DMS53 (cell line): ENCODE results near the gene DIAPH3.
A peak's percentile ranks its signal among the peaks of the same experiment; 100 is the strongest.

Experiments
- DNase-seq: peaks from one replicate; lab custom pipeline; 2025; lab: John Stamatoyannopoulos, UW

The DIAPH3 gene

GRCh38 chr13:59963383-59963782 lies 200.3 kb downstream of the DIAPH3 start:
- DNase-seq, result peak; percentile 0

- DNase-seq, result no peak
Observed at GRCh38 chr13:59962343-59962742, 201.4 kb downstream of the DIAPH3 start.

GRCh38 chr13:59960683-59961082 lies 203.0 kb downstream of the DIAPH3 start:
- DNase-seq, result no peak

GRCh38 chr13:59957438-59957837 lies 206.3 kb downstream of the DIAPH3 start:
- DNase-seq, result no peak

GRCh38 chr13:59954601-59955000 lies 209.1 kb downstream of the DIAPH3 start:
- DNase-seq, result no peak

GRCh38 chr13:59951011-59951410 lies 212.7 kb downstream of the DIAPH3 start:
- no peak for DNase-seq

- DNase-seq, result peak; percentile 33
Observed at GRCh38 chr13:59950266-59950665, 213.5 kb downstream of the DIAPH3 start.

GRCh38 chr13:59948686-59949085 lies 215.0 kb downstream of the DIAPH3 start:
- no peak for DNase-seq

GRCh38 chr13:59946944-59947343 lies 216.8 kb downstream of the DIAPH3 start:
- DNase-seq, result no peak

- DNase-seq, result peak; percentile 49
Observed at GRCh38 chr13:59931621-59932020, 232.1 kb downstream of the DIAPH3 start.

- no peak for DNase-seq
Observed at GRCh38 chr13:59924256-59924655, 239.5 kb downstream of the DIAPH3 start.

- no peak for DNase-seq
Observed at GRCh38 chr13:59915252-59915651, 248.5 kb downstream of the DIAPH3 start.

GRCh38 chr13:59914556-59914955 lies 249.2 kb downstream of the DIAPH3 start:
- no peak for DNase-seq

- peak; percentile 19 for DNase-seq
Observed at GRCh38 chr13:59906413-59907049, 257.2 kb downstream of the DIAPH3 start.

- DNase-seq, result no peak
Observed at GRCh38 chr13:59901191-59901590, 262.5 kb downstream of the DIAPH3 start.

- DNase-seq, result no peak
Observed at GRCh38 chr13:59898066-59898465, 265.7 kb downstream of the DIAPH3 start.

GRCh38 chr13:59893266-59893665 lies 270.5 kb downstream of the DIAPH3 start:
- DNase-seq, result no peak

- no peak for DNase-seq
Observed at GRCh38 chr13:59891053-59891452, 272.7 kb downstream of the DIAPH3 start.

- no peak for DNase-seq
Observed at GRCh38 chr13:59890054-59890453, 273.7 kb downstream of the DIAPH3 start.

GRCh38 chr13:59888408-59888807 lies 275.3 kb downstream of the DIAPH3 start:
- no peak for DNase-seq

GRCh38 chr13:59885076-59885475 lies 278.7 kb downstream of the DIAPH3 start:
- DNase-seq, result no peak

- DNase-seq, result no peak
Observed at GRCh38 chr13:59883885-59884284, 279.8 kb downstream of the DIAPH3 start.

GRCh38 chr13:59880468-59880867 lies 283.3 kb downstream of the DIAPH3 start:
- DNase-seq, result no peak

- no peak for DNase-seq
Observed at GRCh38 chr13:59879281-59879680, 284.4 kb downstream of the DIAPH3 start.
